Measurements from ENCODE around the gene LRRC4C. TPM values are rescaled to one million over a fixed set of nuclear protein-coding genes. Genes with fewer than 3 reads are reported as not detected.

Gene LRRC4C
- total RNA-seq, 1 donor from 2014 or later, result 0.23 TPM

DNA sequence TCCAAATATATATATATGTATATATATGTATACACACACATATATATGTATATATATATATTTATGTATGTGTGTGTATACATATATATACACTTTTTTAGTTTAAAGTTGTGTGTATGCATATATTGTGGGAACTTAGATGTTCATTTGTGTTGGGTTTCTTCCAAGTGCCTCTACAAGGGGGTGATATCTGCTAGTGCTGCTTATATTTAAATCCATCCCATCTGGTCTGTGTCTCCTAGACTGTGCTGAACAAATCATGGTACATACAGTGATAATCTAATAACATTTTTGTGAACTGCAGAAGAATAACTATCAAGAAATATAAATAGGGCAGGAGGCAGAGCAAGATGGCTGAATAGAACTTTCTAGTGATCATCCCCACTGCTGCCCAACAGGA lies 696.4 kb downstream of the LRRC4C start:
- ATAC-seq (no peak), DNase-seq (ENCODE audit: low spot score) (no peak)

DNA sequence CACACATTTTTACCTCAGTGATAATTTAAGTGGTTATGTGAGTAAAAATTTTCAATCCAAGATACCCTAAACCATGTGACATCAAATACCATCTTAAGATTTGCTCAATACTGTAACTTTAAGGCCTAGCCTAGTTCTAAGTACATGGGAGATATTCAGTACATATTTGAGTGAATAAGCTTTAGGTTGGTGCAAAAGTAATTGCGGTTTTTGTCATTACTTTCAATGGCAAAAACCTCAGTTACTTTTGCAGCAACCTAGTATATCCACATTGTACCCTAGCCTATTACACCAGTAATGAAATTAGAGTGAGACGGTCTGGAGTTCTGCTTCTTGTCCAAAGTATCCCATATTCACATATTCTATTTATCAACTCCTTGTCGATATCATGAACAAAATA lies 700.1 kb downstream of the LRRC4C start:
- no peak for ATAC-seq
- DNase-seq (ENCODE audit: low spot score), result no peak

DNA sequence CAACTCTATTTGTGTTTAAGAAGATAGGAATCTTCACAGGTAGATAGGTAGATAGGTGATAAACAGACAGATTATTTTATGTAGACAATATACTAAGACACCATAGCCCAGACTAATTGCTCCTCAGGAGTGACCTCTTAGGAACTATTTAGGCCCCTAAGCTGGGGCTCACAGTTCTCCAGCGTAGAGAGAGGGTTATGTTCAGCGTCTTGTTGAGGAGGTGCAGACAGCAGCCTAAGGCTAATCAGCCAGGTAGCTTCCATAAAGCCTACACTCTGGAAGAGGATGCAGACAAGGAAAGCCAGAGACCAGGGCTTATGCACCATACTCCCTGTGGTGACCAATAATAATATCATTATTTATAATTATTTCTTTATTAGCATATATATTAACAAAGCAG lies 705.2 kb downstream of the LRRC4C start:
- ATAC-seq, result no peak
- DNase-seq (ENCODE audit: low spot score), result no peak

DNA sequence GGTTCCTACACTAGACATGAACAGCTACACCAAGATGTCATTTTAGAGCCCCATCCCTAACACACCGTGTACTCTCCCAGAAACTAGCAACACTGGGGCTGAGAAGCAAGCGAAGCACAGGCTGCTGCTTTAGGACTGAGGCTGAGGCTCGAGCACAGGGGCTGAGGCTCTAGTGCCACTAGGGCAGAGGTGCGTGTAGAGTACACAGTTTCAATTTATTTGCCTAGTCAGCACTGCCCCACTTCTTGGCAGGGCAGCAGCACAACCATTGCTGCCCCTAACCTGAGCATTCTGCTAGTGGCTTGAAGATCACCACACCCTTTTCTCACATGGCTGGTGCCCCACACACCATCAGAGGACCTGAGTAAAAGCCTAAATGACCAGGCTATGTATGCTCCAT lies 713.2 kb downstream of the LRRC4C start:
- ATAC-seq, result no peak
- DNase-seq (ENCODE audit: low spot score), result no peak

DNA sequence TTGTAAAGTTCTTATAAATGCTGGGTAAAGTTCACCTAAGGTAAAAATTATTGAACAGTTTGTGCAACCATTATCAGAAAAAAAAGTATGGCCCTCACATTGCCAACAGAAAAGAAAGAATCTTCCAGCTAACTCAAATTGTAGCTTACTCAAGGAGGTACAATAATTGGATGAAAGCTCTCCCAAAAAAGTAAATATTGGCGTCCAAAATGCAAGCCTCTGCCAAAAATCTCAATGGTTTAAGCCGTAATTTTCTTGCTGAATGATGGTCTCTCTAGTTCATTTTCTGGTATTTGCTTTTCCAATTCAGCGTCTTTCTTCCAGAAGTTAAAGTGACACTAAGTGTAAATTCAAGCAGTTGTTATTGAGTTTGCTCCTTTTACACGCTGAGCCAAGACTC lies 727.3 kb downstream of the LRRC4C start:
- DNase-seq (ENCODE audit: low spot score) (no peak), ATAC-seq (peak; percentile 67)

DNA sequence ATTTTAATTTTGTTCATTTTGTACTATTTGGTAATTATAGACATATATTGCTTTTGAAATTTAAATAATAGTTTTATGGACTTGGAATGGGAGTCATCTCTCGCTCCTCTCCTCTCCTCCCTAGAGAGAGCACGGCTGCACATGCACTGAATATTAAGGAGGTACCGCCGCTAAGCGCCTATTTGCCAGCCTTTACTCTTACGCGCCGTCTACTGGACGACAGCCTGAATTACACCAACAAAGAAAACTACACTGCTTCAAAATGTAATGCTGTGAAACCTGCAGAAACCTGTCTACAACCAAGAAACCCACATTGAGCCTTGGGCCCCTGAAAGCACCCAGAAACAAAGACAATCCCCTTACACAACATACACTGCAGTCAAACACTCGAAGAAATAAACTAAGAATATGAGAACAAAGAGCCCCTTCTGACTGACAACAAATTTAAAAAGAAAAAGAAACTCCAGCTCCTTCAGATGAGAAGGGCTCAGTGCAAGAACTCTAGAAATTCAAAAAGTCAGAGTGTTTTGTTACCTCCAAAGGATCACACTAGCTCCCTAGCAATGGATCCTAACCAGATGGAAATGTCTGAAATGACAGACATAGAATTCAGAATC lies 737.2 kb downstream of the LRRC4C start:
- ATAC-seq (peak; percentile 99), DNase-seq (ENCODE audit: low spot score) (no peak)

DNA sequence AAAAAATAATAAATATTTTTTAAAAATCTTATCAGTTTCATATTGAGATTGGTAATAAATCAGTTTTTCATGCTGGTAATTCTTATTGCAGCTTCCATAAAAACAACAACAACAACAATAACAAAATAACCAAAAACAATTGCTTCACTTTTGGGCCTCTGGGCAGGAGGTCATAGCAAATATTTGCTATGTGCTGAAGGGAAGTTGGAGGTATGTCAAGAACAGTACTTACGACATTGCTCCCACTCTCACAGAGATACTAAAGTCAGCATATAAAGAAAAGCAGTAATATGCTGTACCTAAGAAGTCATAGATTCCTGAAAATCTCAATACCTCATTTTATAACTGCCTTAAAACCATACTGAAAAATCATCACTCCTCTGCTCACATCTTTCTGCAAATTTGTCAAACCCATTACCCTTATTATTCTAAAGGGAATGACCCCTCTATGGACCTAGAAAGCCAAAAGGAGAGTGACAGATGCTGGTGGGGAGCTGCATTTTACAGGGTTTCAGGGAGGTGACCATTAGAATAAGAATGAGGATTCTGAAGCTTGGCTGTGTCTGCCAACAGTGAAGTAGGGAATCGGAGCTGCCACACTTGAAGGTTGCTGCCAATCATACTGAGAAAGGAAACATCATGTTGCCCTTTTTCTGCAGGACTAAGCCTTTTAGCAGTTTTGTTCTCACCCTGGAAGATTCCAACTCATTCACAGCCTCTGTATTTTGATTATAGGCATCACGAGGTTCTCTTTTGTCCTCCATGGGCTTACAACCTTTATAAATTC lies 742.9 kb downstream of the LRRC4C start:
- DNase-seq (ENCODE audit: low spot score) (no peak), ATAC-seq (peak; percentile 91)

DNA sequence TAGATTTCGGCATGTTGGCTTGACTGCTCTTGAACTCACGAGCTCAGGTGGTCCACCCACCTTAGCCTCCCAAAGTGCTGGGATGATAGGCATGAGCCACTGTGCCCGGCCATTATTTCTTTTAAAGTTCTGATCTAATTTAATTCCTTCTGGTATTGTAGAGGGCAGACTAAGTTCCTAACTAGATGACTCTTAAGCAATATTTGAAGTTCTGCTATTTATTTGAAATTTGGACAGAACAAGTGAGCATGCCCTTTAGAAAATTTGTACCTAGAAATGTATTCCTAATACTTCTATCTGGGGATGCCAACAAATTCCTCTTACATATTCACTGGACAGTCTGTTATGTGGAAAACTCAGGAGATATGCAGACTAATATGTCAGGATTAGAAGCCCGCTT lies 746.4 kb downstream of the LRRC4C start:
- ATAC-seq (peak; percentile 64), DNase-seq (ENCODE audit: low spot score) (no peak)

DNA sequence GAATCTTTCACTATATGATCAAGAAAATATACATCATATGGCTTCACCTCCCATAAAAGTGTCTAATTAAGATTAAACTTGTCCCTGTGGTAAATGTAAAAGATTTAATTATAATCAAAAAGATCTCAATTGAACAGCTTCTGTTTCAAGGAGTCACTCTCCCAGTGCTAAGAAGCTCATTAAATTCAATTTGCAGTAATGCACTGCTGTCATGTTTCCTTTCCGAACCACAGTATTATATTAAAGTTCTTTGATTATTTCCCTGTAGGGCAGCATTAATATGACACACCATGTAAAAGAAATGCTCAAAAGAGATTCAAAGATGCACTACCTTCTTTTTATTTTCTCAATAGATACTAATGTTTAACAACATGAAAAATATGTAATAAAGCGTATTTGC lies 758.4 kb downstream of the LRRC4C start:
- no peak for DNase-seq (ENCODE audit: low spot score)
- ATAC-seq, result no peak

DNA sequence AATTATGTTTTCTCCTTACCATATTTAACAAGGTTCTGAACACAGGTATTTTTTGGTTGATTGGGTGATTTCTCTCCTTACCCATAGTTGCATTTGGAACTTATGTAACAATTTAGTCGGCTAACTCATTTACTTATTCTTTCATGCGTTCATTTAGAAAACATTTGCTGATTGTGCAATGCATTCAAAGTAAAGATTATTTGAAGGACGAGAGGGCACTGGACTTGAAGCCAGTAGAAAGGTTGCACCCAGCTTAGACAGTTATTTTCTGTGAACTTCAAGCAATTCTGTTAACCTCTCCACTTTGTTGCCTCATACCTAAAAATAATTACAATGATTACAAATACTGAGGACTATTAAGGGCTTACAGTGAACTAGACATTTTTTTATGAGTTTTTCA lies 769.6 kb downstream of the LRRC4C start:
- DNase-seq (ENCODE audit: low spot score) (no peak), ATAC-seq (peak; percentile 78)

DNA sequence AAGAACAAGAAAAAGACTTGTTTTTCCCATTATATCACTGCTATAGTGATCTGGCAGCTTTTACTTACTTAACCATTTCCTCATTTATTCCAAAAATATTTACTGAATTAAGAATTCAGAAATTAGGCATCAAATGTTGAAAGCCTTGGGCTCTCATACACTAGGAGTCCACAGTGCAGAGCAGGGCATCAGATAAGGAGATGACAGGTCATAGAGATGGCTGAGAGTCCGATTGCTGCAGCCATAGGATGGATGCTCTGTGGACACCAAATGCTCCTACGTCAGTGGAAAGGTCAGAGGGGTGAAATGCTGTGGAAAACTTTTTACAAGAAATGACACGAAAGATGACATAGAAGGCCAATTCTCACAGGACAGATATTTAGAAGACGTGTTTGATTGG lies 771.1 kb downstream of the LRRC4C start:
- no peak for DNase-seq (ENCODE audit: low spot score)
- ATAC-seq, result peak; percentile 79

DNA sequence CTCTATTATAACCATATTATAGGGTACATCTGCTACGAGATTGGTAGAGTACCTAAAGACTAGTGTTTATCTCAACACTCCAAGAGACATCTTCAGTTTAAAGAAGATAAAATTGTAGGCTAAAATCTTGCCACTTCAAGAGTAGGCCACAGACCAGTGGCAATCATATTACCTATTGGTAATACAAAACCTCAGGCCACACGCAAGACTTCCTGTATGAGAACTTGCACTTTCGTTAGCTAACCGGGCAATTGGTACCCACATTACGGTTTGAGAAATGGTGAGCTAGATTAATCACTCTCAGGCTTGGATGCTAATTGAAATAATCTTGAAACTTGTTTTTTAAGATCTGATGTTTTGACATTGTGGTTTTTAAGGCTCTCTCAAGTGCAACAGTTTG lies 772.7 kb downstream of the LRRC4C start:
- no peak for ATAC-seq

DNA sequence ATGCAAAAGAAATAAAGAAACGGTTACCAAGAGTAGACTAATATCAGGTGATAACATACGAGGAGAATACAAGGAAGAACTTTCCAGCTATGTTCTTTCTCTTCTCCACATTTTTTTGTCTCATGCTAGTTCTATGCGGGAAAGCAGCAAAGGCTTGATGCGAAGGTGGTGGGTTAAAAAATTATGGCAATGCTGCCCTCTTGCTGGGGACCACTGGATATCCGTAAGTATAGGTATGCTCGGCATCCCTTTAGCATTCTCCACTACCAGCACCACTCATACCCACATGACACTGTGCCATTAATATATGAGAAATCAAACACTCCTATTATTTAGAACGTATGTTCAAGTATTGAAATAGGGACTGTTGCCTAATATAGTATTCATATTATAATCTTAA lies 776.4 kb downstream of the LRRC4C start:
- DNase-seq (ENCODE audit: low spot score) (no peak), ATAC-seq (no peak)

More for the DNA sequence above, 772.7 kb downstream of the LRRC4C start:
- DNase-seq (ENCODE audit: low spot score), result no peak

DNA sequence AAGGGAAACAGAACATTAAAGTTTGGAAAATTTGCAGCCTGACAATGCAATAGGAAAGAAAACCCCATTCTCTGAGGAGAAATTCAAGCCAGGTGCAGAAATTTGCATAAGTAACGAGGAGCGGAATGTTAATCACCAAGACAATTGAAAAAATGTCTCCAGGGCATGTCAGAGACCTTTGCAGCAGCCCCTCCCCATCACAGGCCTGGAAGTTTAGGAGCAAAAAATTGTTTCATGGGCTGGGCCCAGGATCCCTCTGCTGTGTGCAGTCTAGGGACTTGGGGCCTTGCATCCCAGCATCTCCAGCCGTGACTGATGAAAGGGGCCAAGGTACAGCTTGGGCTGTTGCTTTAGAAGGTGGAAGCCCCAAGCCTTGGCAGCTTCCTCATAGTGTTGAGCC lies 780.2 kb downstream of the LRRC4C start:
- ATAC-seq (no peak), DNase-seq (ENCODE audit: low spot score) (no peak)

DNA sequence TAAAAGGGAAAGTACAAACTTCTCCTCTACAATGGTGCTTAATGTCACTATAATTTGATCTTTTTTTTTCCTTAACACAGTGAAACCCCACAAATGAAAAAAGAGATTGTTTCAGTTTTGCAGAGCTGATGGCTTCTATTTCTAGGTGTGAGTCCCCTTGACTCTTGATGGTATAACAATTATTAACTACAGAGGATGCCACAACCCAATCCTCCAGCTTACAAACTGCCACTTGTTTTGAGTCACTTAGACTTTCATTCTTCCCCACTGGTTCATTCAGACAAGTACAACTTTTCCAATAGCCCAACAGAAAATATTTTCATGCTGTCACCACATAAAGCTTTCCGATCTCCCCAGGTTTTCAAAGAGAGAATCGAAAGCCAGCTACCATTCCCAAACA lies 812.2 kb downstream of the LRRC4C start:
- no peak for ATAC-seq
- no peak for DNase-seq (ENCODE audit: low spot score)

DNA sequence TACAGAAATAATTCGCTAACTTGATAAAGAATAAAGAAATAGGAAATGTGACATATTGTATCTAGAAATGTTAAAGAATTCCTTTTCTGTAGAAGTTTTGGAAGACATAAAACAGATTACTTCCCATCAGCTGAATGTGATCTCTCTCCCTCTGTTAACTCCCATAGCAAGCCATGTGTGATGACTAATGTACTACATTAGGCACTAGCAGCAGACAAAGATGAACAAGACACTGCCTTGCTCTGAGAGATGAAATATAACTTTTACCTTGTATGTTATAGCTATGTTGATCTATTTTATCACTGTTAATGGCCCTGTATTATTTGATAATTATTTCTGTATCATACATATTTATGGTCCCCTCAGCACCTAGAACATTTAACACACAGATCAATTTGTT lies 817.2 kb downstream of the LRRC4C start:
- ATAC-seq (no peak), DNase-seq (ENCODE audit: low spot score) (no peak)

DNA sequence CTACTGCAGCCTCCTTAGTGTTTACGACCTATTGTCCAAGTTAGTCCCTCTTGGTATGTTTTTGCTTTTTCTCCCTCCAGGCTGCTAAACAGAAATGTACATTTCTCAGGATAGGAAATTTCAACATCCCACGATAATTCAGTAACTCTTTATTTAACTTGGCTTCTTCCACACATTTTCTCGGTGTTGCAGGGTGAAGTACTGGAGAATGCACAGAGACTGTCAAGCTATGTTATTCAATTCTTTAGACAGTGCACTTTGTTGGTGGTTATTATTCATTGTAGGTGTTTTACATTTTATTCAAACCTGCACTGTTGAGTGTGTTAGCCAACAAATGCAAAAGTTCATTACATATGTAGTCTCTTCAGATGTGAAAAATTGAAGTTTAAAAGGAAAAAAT lies 839.8 kb downstream of the LRRC4C start:
- DNase-seq (ENCODE audit: low spot score) (no peak), ATAC-seq (peak; percentile 78)

DNA sequence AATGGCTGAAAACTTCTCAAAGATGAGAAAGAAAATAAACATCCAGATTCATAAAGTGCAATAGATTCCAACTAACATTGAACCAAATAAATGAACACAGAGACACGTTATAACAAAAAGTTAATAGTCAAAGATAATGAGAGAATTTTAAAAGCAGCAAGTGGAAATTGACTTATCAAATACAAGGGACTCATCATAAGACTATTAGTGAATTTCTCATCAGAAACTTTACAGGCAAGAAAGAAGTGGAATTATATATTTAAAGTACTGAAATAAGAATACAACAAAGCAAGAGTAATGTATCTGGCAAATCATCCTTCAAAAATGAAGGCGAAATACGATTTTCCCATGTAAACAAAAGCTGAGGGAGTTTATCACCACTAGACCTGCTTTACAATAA lies 852.7 kb downstream of the LRRC4C start:
- DNase-seq (ENCODE audit: low spot score) (no peak), ATAC-seq (no peak)

DNA sequence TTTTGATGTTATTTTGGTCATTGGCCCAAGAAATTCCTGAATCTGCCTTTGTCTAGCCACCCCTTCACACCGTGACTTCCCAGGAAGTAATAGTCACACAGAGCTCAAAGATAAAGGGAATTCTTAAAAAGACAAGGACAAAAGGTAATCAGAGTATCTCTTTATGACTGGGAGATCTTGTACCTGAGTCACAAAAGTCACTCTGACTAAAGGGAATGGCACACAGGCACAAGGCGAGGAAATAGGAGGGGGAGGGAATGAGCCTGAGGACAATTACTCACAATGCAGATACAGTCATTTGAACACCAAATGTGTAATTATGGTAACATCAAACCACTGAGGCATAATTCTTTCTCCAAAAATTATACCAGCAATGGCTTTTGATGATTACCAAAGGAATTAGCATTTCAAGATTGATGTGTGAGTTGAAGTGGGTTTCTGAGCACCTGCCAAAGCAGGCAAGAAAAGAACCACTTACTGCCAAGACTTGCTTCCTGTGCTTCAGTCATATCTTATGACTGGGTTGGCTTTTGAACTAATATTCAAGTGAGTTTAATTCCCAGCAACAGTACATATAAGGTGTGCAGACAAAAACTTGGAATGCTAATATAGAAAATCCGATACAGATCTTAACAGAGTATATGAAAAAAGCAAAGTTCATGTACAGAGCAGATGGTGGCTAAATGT lies 856.4 kb downstream of the LRRC4C start:
- ATAC-seq, result no peak
- DNase-seq (ENCODE audit: low spot score), result no peak

DNA sequence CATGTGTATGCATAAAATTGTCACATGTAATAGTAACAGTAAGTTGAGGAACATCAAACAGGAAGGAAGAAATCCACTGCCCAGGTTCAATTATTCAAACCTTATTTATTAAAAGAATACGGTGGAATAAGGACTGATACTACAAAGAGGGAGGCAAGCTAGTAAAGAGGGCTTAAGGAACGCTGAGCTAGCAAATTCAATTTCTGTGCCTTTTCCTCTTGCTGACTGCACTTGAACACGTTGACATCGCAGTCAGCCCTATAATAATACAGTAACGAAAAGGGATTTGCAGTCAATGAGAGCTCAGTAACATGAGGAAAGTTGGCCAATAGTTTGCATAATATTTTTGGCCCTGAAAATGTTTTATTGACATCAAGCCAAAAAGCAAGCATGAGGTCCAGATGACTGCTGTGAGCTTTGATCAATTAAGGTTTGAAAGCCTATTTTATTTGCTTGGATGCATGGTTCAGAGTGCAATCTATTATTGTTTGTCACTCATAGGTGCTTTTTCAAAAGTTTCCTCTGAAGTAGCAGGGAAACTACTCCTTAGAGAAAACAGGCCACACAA lies 861.8 kb downstream of the LRRC4C start:
- DNase-seq (ENCODE audit: low spot score) (no peak), ATAC-seq (peak; percentile 80)

DNA sequence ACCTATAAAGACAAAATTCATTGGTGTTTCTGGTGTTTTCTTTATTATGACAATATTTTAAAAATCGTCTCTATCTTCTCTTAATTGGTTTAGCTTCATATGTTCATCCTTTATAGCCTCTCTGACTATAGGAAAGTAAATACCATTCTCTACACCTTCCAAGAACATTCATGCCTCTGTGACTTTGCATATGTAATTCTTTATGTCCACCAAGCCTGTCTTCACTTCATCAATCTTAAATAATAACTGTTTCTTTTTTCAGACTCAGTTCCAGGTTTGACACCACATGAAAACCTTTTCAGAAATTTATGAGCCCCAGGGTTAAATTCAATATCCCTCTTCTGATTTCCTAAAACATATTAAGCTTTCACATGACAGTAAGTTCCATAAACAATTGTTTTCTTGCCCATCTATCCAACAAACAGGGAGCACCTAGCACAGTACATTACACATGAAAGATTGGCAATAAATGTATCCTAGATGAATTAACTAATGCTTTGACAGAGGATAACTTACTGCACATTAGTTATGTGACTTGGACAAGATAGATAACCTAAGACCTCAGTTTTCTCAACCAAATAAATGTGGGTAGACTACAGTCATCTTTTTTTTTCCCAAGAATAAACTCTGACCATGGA lies 886.1 kb downstream of the LRRC4C start:
- ATAC-seq (no peak), DNase-seq (ENCODE audit: low spot score) (no peak)

All from left lobe of liver (tissue), 2 donors.